Uterus (tissue), 2 donors: ENCODE measurements around the gene GIMAP8.

Experiments used
- POLR2A ChIP-seq, 2 donors: fragments of 450-650 bp; IDR thresholded peaks; one replicate each; pipeline ENCODE4 v1.6.1; 2016; ENCODE audit warnings: antibody characterized with exemption in 2 of 2, mild to moderate bottlenecking in 1 of 2, moderate library complexity in 1 of 2
- TF ChIP-seq, protein P1 (sequence below), 4 experiments: fragments of 200-600 bp in 2 of 4; fragments of 450-650 bp in 2 of 4; sonication (generic) in 2 of 4; IDR thresholded peaks; one replicate each; pipeline ENCODE4 v1.5.1; 2016 to 2019; ENCODE audit warnings: antibody characterized with exemption in 4 of 4, mild to moderate bottlenecking in 2 of 4, moderate library complexity in 1 of 4

DNA sequence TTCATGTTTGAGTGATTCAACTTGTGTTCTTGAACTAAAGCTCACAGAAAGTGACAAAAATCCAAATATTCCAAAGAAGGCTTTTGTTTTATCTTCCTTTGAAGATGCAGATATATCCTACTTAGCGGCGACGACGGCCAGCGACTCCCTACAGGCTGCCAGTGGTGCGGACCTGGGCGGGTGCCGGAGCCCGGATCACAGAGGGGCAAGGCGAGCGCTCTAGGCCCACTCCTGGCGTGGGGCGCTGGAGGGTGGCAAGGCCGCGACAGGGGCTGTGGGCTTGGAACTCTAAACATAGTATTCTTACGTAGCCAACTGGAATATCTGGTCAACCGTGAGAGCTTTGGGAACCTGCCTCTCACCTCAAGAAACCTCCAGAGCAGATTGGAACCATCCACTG, 63.3 kb downstream of the GIMAP8 start:
- TF ChIP-seq POLR2A (IDR thresholded peaks at IDR 0.05) = no peak
- TF ChIP-seq, protein P1, sequence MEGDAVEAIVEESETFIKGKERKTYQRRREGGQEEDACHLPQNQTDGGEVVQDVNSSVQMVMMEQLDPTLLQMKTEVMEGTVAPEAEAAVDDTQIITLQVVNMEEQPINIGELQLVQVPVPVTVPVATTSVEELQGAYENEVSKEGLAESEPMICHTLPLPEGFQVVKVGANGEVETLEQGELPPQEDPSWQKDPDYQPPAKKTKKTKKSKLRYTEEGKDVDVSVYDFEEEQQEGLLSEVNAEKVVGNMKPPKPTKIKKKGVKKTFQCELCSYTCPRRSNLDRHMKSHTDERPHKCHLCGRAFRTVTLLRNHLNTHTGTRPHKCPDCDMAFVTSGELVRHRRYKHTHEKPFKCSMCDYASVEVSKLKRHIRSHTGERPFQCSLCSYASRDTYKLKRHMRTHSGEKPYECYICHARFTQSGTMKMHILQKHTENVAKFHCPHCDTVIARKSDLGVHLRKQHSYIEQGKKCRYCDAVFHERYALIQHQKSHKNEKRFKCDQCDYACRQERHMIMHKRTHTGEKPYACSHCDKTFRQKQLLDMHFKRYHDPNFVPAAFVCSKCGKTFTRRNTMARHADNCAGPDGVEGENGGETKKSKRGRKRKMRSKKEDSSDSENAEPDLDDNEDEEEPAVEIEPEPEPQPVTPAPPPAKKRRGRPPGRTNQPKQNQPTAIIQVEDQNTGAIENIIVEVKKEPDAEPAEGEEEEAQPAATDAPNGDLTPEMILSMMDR (IDR thresholded peaks at IDR 0.05) = no peak
